Nephron (organoid): ENCODE data around the gene GIGYF2.

Experiments used
- H3K27ac Mint-ChIP-seq, 3 experiments: 2 replicates each; pipeline ENCODE4 v1.8.0; 2020; ENCODE audit warnings: mixed read lengths in 3 of 3, mild to moderate bottlenecking in 2 of 3, moderate library complexity in 1 of 3
- H3K27me3 Mint-ChIP-seq: 2 replicates; pipeline ENCODE4 v1.8.0; 2021; ENCODE audit warnings: low read depth, mild to moderate bottlenecking, moderate library complexity, mixed read lengths
- H3K36me3 Mint-ChIP-seq: 2 replicates; pipeline ENCODE4 v1.8.0; 2020; ENCODE audit warnings: low read depth, mixed read lengths
- H3K4me1 Mint-ChIP-seq: 2 replicates; pipeline ENCODE4 v1.8.0; 2020; ENCODE audit warnings: mixed read lengths
- H3K4me3 Mint-ChIP-seq, 3 experiments: 2 replicates each; pipeline ENCODE4 v1.8.0; 2020; ENCODE audit warnings: mild to moderate bottlenecking in 3 of 3, mixed read lengths in 3 of 3, moderate library complexity in 2 of 3
- H3K9me3 Mint-ChIP-seq: 2 replicates; pipeline ENCODE4 v1.8.0; 2020; ENCODE audit warnings: mixed read lengths
- CTCF ChIP-seq, 3 experiments: fragments of 200-600 bp; sonication (generic); IDR thresholded peaks; one replicate each; pipeline ENCODE4 v1.5.0; 2021; ENCODE audit warnings: antibody characterized with exemption in 3 of 3; ENCODE audit not compliant: unreplicated experiment in 3 of 3

GIGYF2 gene

GRCh38 chr2:232794981-232795380 is 97.8 kb downstream of the GIGYF2 start:
- no peak for TF ChIP-seq CTCF (IDR thresholded peaks at IDR 0.05; ENCODE audit: unreplicated experiment in 3 of 3)
- no peak overlapping the region for H3K27ac Mint-ChIP-seq
- H3K27me3 Mint-ChIP-seq: no peaks in the 10 kb centered on the region
- no peak overlapping the region for H3K4me3 Mint-ChIP-seq
- H3K4me1 Mint-ChIP-seq: no peaks in the 10 kb centered on the region
- peaks cover 63% of the 10 kb centered on the region for H3K36me3 Mint-ChIP-seq
- peaks cover under 1% of the 10 kb centered on the region for H3K9me3 Mint-ChIP-seq

GRCh38 chr2:232795920-232796319 is 98.8 kb downstream of the GIGYF2 start:
- Mint-ChIP-seq H3K4me1 (no peaks in the 10 kb centered on the region), H3K4me3 (no peak overlapping the region), H3K9me3 (peaks cover 3% of the 10 kb centered on the region), H3K36me3 (peaks cover 63% of the 10 kb centered on the region), H3K27ac (no peak overlapping the region), H3K27me3 (no peaks in the 10 kb centered on the region)
- no peak for TF ChIP-seq CTCF (IDR thresholded peaks at IDR 0.05; ENCODE audit: unreplicated experiment in 3 of 3)

- Mint-ChIP-seq H3K4me3 (no peak overlapping the region), H3K9me3 (peaks cover 14% of the 10 kb centered on the region), H3K27ac (no peak overlapping the region), H3K4me1 (no peaks in the 10 kb centered on the region), H3K27me3 (no peaks in the 10 kb centered on the region), H3K36me3 (peaks cover 74% of the 10 kb centered on the region)
- no peak for TF ChIP-seq CTCF (IDR thresholded peaks at IDR 0.05; ENCODE audit: unreplicated experiment in 3 of 3)
Measured at GRCh38 chr2:232798187-232798586, 101.1 kb downstream of the GIGYF2 start.

GRCh38 chr2:232800166-232800565 is 103.0 kb downstream of the GIGYF2 start:
- H3K4me3 Mint-ChIP-seq: no peak overlapping the region
- H3K36me3 Mint-ChIP-seq: peaks cover 86% of the 10 kb centered on the region
- TF ChIP-seq CTCF (IDR thresholded peaks at IDR 0.05; ENCODE audit: unreplicated experiment in 3 of 3): no peak
- no peaks in the 10 kb centered on the region for H3K27me3 Mint-ChIP-seq
- peaks cover 19% of the 10 kb centered on the region for H3K9me3 Mint-ChIP-seq
- no peaks in the 10 kb centered on the region for H3K4me1 Mint-ChIP-seq
- H3K27ac Mint-ChIP-seq: no peak overlapping the region

- H3K9me3 Mint-ChIP-seq: peaks cover 19% of the 10 kb centered on the region
- no peak for TF ChIP-seq CTCF (IDR thresholded peaks at IDR 0.05; ENCODE audit: unreplicated experiment in 3 of 3)
- H3K4me3 Mint-ChIP-seq: no peak overlapping the region
- no peak overlapping the region for H3K27ac Mint-ChIP-seq
- H3K27me3 Mint-ChIP-seq: no peaks in the 10 kb centered on the region
- no peaks in the 10 kb centered on the region for H3K4me1 Mint-ChIP-seq
- H3K36me3 Mint-ChIP-seq: peaks cover 83% of the 10 kb centered on the region
Measured at GRCh38 chr2:232802091-232802490, 105.0 kb downstream of the GIGYF2 start.

- peaks cover 60% of the 10 kb centered on the region for H3K36me3 Mint-ChIP-seq
- H3K9me3 Mint-ChIP-seq: no peaks in the 10 kb centered on the region
- H3K4me1 Mint-ChIP-seq: no peaks in the 10 kb centered on the region
- H3K27ac Mint-ChIP-seq: no peak overlapping the region
- no peak overlapping the region for H3K4me3 Mint-ChIP-seq
- no peaks in the 10 kb centered on the region for H3K27me3 Mint-ChIP-seq
- TF ChIP-seq CTCF (IDR thresholded peaks at IDR 0.05; ENCODE audit: unreplicated experiment in 3 of 3): no peak
Measured at GRCh38 chr2:232809349-232810124, 112.4 kb downstream of the GIGYF2 start.
